ENCODE data around the gene STYXL1.

Gene STYXL1

GRCh38 chr7:76080204-76080603 is 32.4 kb upstream of the STYXL1 start:
- no peak for TF ChIP-seq CTCF (IDR thresholded peaks at IDR 0.05; ENCODE audit: extremely low read depth, missing control alignments)
- DNase-seq (ENCODE audit: low spot score): no peak

- TF ChIP-seq CTCF (IDR thresholded peaks at IDR 0.05; ENCODE audit: extremely low read depth, missing control alignments): no peak
- no peak for DNase-seq (ENCODE audit: low spot score)
Measured at GRCh38 chr7:76077435-76077834, 29.6 kb upstream of the STYXL1 start.

- no peak for DNase-seq (ENCODE audit: low spot score)
- no peak for TF ChIP-seq CTCF (IDR thresholded peaks at IDR 0.05; ENCODE audit: extremely low read depth, missing control alignments)
Measured at GRCh38 chr7:76076995-76077394, 29.2 kb upstream of the STYXL1 start.

GRCh38 chr7:76074972-76075370 is 27.2 kb upstream of the STYXL1 start:
- TF ChIP-seq CTCF (IDR thresholded peaks at IDR 0.05; ENCODE audit: extremely low read depth, missing control alignments): no peak
- no peak for DNase-seq (ENCODE audit: low spot score)

- no peak for DNase-seq (ENCODE audit: low spot score)
- no peak for TF ChIP-seq CTCF (IDR thresholded peaks at IDR 0.05; ENCODE audit: extremely low read depth, missing control alignments)
Measured at GRCh38 chr7:76074306-76074971, 26.6 kb upstream of the STYXL1 start.

- no peak for TF ChIP-seq CTCF (IDR thresholded peaks at IDR 0.05; ENCODE audit: extremely low read depth, missing control alignments)
- peak; percentile 8 for DNase-seq (ENCODE audit: low spot score)
Measured at GRCh38 chr7:76073335-76073990, 25.7 kb upstream of the STYXL1 start.

GRCh38 chr7:76072243-76073148 is 24.7 kb upstream of the STYXL1 start:
- no peak for TF ChIP-seq CTCF (IDR thresholded peaks at IDR 0.05; ENCODE audit: extremely low read depth, missing control alignments)
- DNase-seq (ENCODE audit: low spot score): no peak
